ENCODE results near the gene MUCL3. TPM values are rescaled to one million over a fixed set of nuclear protein-coding genes. Genes with fewer than 3 reads are reported as not detected.
"Not testable (repeated sequence)": the region's sequence is repeated elsewhere in the genome, so short reads cannot be mapped to it uniquely, and the experiment has no call there.

The MUCL3 gene
- total RNA-seq, 1 donor from 2014 or later = 3.5 TPM

GRCh38 chr6:30965140-30965601 lies 24.4 kb downstream of the MUCL3 start:
- Mint-ChIP-seq H3K36me3 (no peaks in the 10 kb centered on the region), H3K4me1 (ENCODE audit: unreplicated experiment) (no peaks in the 10 kb centered on the region), H3K27me3 (peaks cover 23% of the 10 kb centered on the region), H3K27ac (no peak overlapping the region), H3K9me3 (no peaks in the 10 kb centered on the region), H3K4me3 (no peak overlapping the region)
- TF ChIP-seq, protein P1, sequence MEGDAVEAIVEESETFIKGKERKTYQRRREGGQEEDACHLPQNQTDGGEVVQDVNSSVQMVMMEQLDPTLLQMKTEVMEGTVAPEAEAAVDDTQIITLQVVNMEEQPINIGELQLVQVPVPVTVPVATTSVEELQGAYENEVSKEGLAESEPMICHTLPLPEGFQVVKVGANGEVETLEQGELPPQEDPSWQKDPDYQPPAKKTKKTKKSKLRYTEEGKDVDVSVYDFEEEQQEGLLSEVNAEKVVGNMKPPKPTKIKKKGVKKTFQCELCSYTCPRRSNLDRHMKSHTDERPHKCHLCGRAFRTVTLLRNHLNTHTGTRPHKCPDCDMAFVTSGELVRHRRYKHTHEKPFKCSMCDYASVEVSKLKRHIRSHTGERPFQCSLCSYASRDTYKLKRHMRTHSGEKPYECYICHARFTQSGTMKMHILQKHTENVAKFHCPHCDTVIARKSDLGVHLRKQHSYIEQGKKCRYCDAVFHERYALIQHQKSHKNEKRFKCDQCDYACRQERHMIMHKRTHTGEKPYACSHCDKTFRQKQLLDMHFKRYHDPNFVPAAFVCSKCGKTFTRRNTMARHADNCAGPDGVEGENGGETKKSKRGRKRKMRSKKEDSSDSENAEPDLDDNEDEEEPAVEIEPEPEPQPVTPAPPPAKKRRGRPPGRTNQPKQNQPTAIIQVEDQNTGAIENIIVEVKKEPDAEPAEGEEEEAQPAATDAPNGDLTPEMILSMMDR (conservative IDR thresholded peaks at IDR 0.05) = no peak
- DNase-seq (ENCODE audit: extremely low spot score, unreplicated experiment) = no peak

GRCh38 chr6:30966154-30966553 lies 25.4 kb downstream of the MUCL3 start:
- TF ChIP-seq, protein P1 (conservative IDR thresholded peaks at IDR 0.05) = no peak
- peaks cover 24% of the 10 kb centered on the region for H3K27me3 Mint-ChIP-seq
- H3K4me1 Mint-ChIP-seq (ENCODE audit: unreplicated experiment) = no peaks in the 10 kb centered on the region
- no peak overlapping the region for H3K4me3 Mint-ChIP-seq
- H3K27ac Mint-ChIP-seq = no peak overlapping the region
- no peaks in the 10 kb centered on the region for H3K36me3 Mint-ChIP-seq
- H3K9me3 Mint-ChIP-seq = no peaks in the 10 kb centered on the region
- no peak for DNase-seq (ENCODE audit: extremely low spot score, unreplicated experiment)

GRCh38 chr6:30969171-30969570 lies 28.4 kb downstream of the MUCL3 start:
- DNase-seq (ENCODE audit: extremely low spot score, unreplicated experiment); H3K4me3 Mint-ChIP-seq; H3K9me3 Mint-ChIP-seq; H3K27ac Mint-ChIP-seq; H3K4me1 Mint-ChIP-seq (ENCODE audit: unreplicated experiment); H3K36me3 Mint-ChIP-seq: not testable (repeated sequence)
- peaks cover 27% of the 10 kb centered on the region for H3K27me3 Mint-ChIP-seq

- no peaks in the 10 kb centered on the region for H3K4me1 Mint-ChIP-seq (ENCODE audit: unreplicated experiment)
- DNase-seq (ENCODE audit: extremely low spot score, unreplicated experiment) = no peak
- peaks cover 12% of the 10 kb centered on the region for H3K27me3 Mint-ChIP-seq
- no peak overlapping the region for H3K4me3 Mint-ChIP-seq
- TF ChIP-seq, protein P1 (conservative IDR thresholded peaks at IDR 0.05) = no peak
- H3K27ac Mint-ChIP-seq = no peak overlapping the region
- H3K36me3 Mint-ChIP-seq = no peaks in the 10 kb centered on the region
- no peaks in the 10 kb centered on the region for H3K9me3 Mint-ChIP-seq
Observed at GRCh38 chr6:30970946-30971345, 30.2 kb downstream of the MUCL3 start.

GRCh38 chr6:30972816-30973215 lies 32.0 kb downstream of the MUCL3 start:
- Mint-ChIP-seq H3K27me3 (peaks cover 12% of the 10 kb centered on the region), H3K4me3 (no peak overlapping the region), H3K4me1 (ENCODE audit: unreplicated experiment) (peaks cover under 1% of the 10 kb centered on the region), H3K27ac (no peak overlapping the region), H3K9me3 (no peaks in the 10 kb centered on the region), H3K36me3 (no peaks in the 10 kb centered on the region)
- TF ChIP-seq, protein P1 (conservative IDR thresholded peaks at IDR 0.05) = no peak
- no peak for DNase-seq (ENCODE audit: extremely low spot score, unreplicated experiment)

- no peaks in the 10 kb centered on the region for H3K36me3 Mint-ChIP-seq
- DNase-seq (ENCODE audit: extremely low spot score, unreplicated experiment) = no peak
- H3K4me3 Mint-ChIP-seq = no peak overlapping the region
- no peaks in the 10 kb centered on the region for H3K9me3 Mint-ChIP-seq
- no peak overlapping the region for H3K27ac Mint-ChIP-seq
- H3K27me3 Mint-ChIP-seq = peaks cover 8% of the 10 kb centered on the region
- TF ChIP-seq, protein P1 (conservative IDR thresholded peaks at IDR 0.05) = no peak
- H3K4me1 Mint-ChIP-seq (ENCODE audit: unreplicated experiment) = peaks cover 14% of the 10 kb centered on the region
Observed at GRCh38 chr6:30974490-30975252, 33.9 kb downstream of the MUCL3 start.
